HG03025 (cell line): Measurements from ENCODE around the gene MSANTD7.
"Not testable (repeated sequence)": the region's sequence is repeated elsewhere in the genome, so short reads cannot be mapped to it uniquely, and the experiment has no call there.

Experiments used
- ATAC-seq: cut with Tn5 transposase; IDR thresholded peaks from one replicate; pipeline ENCODE4 v1.9.1; 2021; ENCODE audit warnings: mild to moderate bottlenecking, moderate library complexity; ENCODE audit not compliant: unreplicated experiment, low FRiP score

The MSANTD7 gene

GRCh38 chr10:14837003-14837756 lies 926 bp upstream of the MSANTD7 start:
- ATAC-seq, result no peak

GRCh38 chr10:14838582-14839304 lies 637 bp downstream of the MSANTD7 start:
- ATAC-seq, result no peak

- no peak for ATAC-seq
Observed at GRCh38 chr10:14839305-14839695, 1.2 kb downstream of the MSANTD7 start.

- ATAC-seq, result no peak
Observed at GRCh38 chr10:14840178-14840577, 2.1 kb downstream of the MSANTD7 start.

- ATAC-seq, result no peak
Observed at GRCh38 chr10:14843327-14843988, 5.4 kb downstream of the MSANTD7 start.

GRCh38 chr10:14844948-14845347 lies 6.8 kb downstream of the MSANTD7 start:
- ATAC-seq, result no peak

- ATAC-seq, result no peak
Observed at GRCh38 chr10:14852236-14852635, 14.1 kb downstream of the MSANTD7 start.

GRCh38 chr10:14855453-14855852 lies 17.3 kb downstream of the MSANTD7 start:
- ATAC-seq, result no peak

- no peak for ATAC-seq
Observed at GRCh38 chr10:14858338-14858960, 20.3 kb downstream of the MSANTD7 start.

- ATAC-seq, result no peak
Observed at GRCh38 chr10:14859043-14859442, 20.9 kb downstream of the MSANTD7 start.

GRCh38 chr10:14859775-14860174 lies 21.7 kb downstream of the MSANTD7 start:
- no peak for ATAC-seq

GRCh38 chr10:14860791-14861190 lies 22.7 kb downstream of the MSANTD7 start:
- no peak for ATAC-seq

- ATAC-seq, result not testable (repeated sequence)
Observed at GRCh38 chr10:14864466-14864865, 26.4 kb downstream of the MSANTD7 start.

- ATAC-seq, result not testable (repeated sequence)
Observed at GRCh38 chr10:14864871-14865270, 26.8 kb downstream of the MSANTD7 start.

- ATAC-seq, result no peak
Observed at GRCh38 chr10:14873090-14873760, 35.1 kb downstream of the MSANTD7 start.

GRCh38 chr10:14875941-14876340 lies 37.8 kb downstream of the MSANTD7 start:
- no peak for ATAC-seq

GRCh38 chr10:14876764-14877163 lies 38.7 kb downstream of the MSANTD7 start:
- no peak for ATAC-seq

- peak; percentile 85 for ATAC-seq
Observed at GRCh38 chr10:14878266-14879123, 40.4 kb downstream of the MSANTD7 start, which contains the start of gene SUV39H2. TSS of gene SUV39H2 (plus strand) at chr10:14878866. CDS start at chr10:14878889, 23 bp downstream.
